ENCODE measurements around the gene TTC6. TPM values are rescaled to one million over a fixed set of nuclear protein-coding genes. Genes with fewer than 3 reads are reported as not detected.

Gene TTC6
- total RNA-seq, 1 experiment from 2014 or later: 0.54 TPM

GRCh38 chr14:37591941-37592481 lies 3.4 kb upstream of the TTC6 start:
- POLR2A ChIA-PET: interaction anchor here (0.6 kb wide), 1 partner anchor 163 kb away, joined by 3 read pairs; no protein-coding TSS in a partner anchor
- no TSS peak for BruUV-seq (replicated peaks)

More at GRCh38 chr14:37591941-37592481, 3.4 kb upstream of the TTC6 start:
- in situ Hi-C loops (cut with HindIII; ENCODE audit: low pct_unique_long_range_greater_than_20kb, low sequenced_read_pairs) (no loop called here), intact Hi-C loops (cut with micrococcal nuclease; ENCODE audit: unreplicated experiment) (loop anchor here (5.0 kb wide), 1 partner anchor 345 kb away; no protein-coding TSS in a partner anchor)
- no peak for ATAC-seq
- no peaks in the 10 kb centered on the region; the same call in 1 of the 2 replicates for H3K4me1 ChIP-seq (ENCODE audit: control insufficient read depth, insufficient read depth, low read length)
- H3K36me3 ChIP-seq (ENCODE audit: control insufficient read depth, insufficient read depth, low read length): no peaks in the 10 kb centered on the region
- no peak for TF ChIP-seq POLR2AphosphoS5 (IDR thresholded peaks at IDR 0.05; ENCODE audit: low read depth, low read length)
- TF ChIP-seq REST (IDR thresholded peaks at IDR 0.05; ENCODE audit: insufficient read depth in 1 of 2, low read depth in 2 of 2, low read length in 1 of 2): no peak
- no peak for TF ChIP-seq SIN3A (IDR thresholded peaks at IDR 0.05; ENCODE audit: borderline replicate concordance, insufficient read depth, low read depth, low read length)
- TF ChIP-seq, protein P1, sequence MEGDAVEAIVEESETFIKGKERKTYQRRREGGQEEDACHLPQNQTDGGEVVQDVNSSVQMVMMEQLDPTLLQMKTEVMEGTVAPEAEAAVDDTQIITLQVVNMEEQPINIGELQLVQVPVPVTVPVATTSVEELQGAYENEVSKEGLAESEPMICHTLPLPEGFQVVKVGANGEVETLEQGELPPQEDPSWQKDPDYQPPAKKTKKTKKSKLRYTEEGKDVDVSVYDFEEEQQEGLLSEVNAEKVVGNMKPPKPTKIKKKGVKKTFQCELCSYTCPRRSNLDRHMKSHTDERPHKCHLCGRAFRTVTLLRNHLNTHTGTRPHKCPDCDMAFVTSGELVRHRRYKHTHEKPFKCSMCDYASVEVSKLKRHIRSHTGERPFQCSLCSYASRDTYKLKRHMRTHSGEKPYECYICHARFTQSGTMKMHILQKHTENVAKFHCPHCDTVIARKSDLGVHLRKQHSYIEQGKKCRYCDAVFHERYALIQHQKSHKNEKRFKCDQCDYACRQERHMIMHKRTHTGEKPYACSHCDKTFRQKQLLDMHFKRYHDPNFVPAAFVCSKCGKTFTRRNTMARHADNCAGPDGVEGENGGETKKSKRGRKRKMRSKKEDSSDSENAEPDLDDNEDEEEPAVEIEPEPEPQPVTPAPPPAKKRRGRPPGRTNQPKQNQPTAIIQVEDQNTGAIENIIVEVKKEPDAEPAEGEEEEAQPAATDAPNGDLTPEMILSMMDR (IDR thresholded peaks at IDR 0.05): no peak
- TF ChIP-seq TCF7L2 (IDR thresholded peaks at IDR 0.05; ENCODE audit: low read depth, low read length): no peak
- H3K9me3 ChIP-seq (ENCODE audit: control insufficient read depth, insufficient read depth, low read depth, low read length): no peaks in the 10 kb centered on the region
- no peak overlapping the region for H3K27ac ChIP-seq (ENCODE audit: low read length)
- H3K27me3 ChIP-seq (ENCODE audit: control insufficient read depth, insufficient read depth, low read length): no peaks in the 10 kb centered on the region; the same call in 1 of the 2 replicates
- DNase-seq (ENCODE audit: low read depth, low spot score): no peak
- H3K4me3 ChIP-seq (ENCODE audit: low read depth in 2 of 2, low read length in 2 of 2): no peak overlapping the region
- CTCF ChIA-PET: no interaction called here

All from Panc1 (cell line).